Effector memory CD4-positive, alpha-beta T cell (primary cell): Measurements from ENCODE around the gene UPF1.

Experiments
- DNase-seq, 3 donors: peaks; one replicate each; pipeline ENCODE4 v3.0.0-alpha.2; 2020
- H3K27ac ChIP-seq: 2 replicates; pipeline ENCODE4 v1.7.0; 2013; ENCODE audit warnings: mild to moderate bottlenecking, low read length, moderate library complexity; ENCODE audit not compliant: insufficient read depth, poor library complexity, severe bottlenecking
- H3K27me3 ChIP-seq: replicated peaks from 2 replicates; pipeline ENCODE4 v1.7.0; 2013; ENCODE audit warnings: mild to moderate bottlenecking, low read length; ENCODE audit not compliant: insufficient read depth, control insufficient read depth, poor library complexity, severe bottlenecking
- H3K36me3 ChIP-seq: 2 replicates; pipeline ENCODE4 v1.7.0; 2013; ENCODE audit warnings: mild to moderate bottlenecking, low read length, moderate library complexity; ENCODE audit not compliant: control insufficient read depth, insufficient read depth
- H3K4me1 ChIP-seq: 2 replicates; pipeline ENCODE4 v1.7.0; 2013; ENCODE audit warnings: low read length, mild to moderate bottlenecking; ENCODE audit not compliant: control insufficient read depth, insufficient read depth, poor library complexity, severe bottlenecking
- H3K4me3 ChIP-seq: 2 replicates; pipeline ENCODE4 v1.7.0; 2013; ENCODE audit warnings: low read length, low read depth, mild to moderate bottlenecking; ENCODE audit not compliant: insufficient read depth, poor library complexity, severe bottlenecking
- H3K9me3 ChIP-seq: 2 replicates; pipeline ENCODE4 v1.7.0; 2013; ENCODE audit warnings: mild to moderate bottlenecking, low read length, moderate library complexity; ENCODE audit not compliant: control insufficient read depth

UPF1 gene

DNA sequence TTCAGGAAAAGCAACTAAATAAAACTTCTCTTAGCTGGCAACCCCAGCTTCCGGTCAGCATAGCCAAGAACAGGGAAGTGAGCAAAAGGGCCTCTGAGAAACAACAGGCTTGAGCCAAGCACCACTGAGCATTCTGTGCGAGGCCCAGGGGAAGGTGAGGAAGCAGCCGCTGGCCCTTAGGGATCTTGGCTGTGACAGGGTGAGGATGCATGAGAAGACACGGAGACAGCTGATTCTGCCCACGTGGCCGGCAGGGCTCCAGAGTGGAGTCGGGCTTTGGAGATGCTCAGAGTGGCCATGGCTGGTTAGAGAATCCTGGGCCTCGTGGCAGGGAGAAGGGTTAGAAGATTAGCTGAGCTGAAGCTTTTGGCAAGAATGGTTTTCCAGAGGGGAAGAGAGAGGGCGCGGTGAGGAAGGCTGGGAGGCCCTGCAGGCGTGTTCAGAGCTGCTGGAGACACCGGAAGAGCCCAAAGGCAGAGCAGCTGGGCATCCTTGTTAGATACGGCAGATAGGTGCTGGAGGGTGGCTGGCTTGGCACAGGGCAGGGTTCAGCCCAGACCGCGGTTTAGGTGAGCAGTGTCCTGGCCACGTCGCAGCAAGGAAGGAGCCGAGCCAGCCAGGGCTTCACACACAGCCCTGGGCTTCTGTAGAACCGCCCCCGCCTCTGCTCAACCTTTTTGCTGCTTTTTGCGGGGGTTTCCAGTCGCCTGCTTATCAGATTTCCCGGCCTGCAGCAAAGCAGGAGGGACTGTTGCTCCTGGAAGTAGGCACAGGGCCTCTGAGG, 17.3 kb downstream of the UPF1 start:
- H3K9me3 ChIP-seq, result no peaks in the 10 kb centered on the region
- no peak overlapping the region for H3K27ac ChIP-seq
- H3K4me3 ChIP-seq, result no peak overlapping the region
- H3K27me3 ChIP-seq, result no peaks in the 10 kb centered on the region
- DNase-seq, result no peak
- peaks cover 65% of the 10 kb centered on the region for H3K36me3 ChIP-seq
- peaks cover 13% of the 10 kb centered on the region for H3K4me1 ChIP-seq

DNA sequence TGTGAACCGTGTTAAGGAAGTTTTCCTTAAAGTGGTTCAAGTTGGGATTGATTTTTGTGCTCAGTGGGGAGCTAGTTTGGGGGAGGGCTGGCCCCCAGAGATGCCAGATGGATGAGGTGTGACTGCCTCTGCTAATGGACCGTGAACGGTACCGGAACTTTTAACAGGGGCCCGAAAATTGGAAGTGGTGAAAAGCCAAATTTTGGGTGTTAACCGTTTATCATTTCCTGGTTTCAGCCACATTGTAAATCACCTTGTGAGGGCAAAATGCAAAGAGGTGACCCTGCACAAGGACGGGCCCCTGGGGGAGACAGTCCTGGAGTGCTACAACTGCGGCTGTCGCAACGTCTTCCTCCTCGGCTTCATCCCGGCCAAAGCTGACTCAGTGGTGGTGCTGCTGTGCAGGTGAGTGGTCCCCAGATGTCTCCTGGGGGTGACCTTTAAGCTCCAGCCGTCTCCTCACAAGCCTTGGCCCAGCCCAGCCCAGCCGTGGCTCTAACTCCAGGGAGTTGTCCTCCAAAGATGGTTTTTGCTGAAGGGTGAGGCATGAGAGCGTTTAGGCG, 18.2 kb downstream of the UPF1 start:
- Histone ChIP-seq H3K4me1 (peaks cover 6% of the 10 kb centered on the region), H3K27me3 (no peaks in the 10 kb centered on the region), H3K27ac (no peak overlapping the region), H3K9me3 (no peaks in the 10 kb centered on the region), H3K36me3 (peaks cover 73% of the 10 kb centered on the region), H3K4me3 (no peak overlapping the region)
- DNase-seq, result no peak

DNA sequence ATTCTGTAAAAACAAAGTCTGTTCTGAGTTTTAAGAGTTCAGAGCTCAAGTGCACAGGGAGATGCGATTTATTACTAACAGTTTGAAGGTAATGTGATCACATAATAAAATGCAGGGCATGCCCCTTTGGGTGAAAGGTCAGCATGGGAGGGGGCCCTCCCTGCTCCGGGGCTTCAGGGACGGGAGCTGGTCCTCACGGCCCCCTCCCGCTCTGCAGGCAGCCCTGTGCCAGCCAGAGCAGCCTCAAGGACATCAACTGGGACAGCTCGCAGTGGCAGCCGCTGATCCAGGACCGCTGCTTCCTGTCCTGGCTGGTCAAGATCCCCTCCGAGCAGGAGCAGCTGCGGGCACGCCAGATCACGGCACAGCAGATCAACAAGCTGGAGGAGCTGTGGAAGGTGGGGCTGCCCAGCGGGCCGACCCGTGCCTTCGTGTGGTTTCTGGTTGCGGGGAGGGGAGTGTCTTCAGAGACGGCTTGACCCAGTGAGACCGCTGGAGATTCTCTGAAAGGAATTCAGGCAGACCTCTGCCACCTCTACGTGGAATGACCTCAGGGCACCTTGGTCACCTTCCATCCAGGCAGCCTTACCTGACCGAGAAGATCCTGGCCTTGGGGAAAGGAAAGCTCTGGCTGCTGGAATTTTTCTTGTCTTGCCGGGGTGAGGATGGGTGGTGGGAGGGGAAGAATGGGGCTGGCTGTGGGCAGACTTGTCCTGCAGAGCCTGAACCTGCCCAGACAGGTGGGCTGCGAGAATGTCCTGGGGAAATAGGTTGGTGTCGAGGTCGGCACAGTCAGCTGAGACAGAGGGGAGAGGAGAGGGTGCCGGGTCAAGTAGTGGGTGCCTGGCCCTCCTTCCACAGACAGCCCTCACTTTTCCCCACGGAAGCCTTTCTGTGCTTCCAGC, 19.0 kb downstream of the UPF1 start:
- Histone ChIP-seq H3K27me3 (no peaks in the 10 kb centered on the region), H3K36me3 (peaks cover 81% of the 10 kb centered on the region), H3K27ac (no peak overlapping the region), H3K9me3 (no peaks in the 10 kb centered on the region), H3K4me3 (no peak overlapping the region), H3K4me1 (peaks cover 6% of the 10 kb centered on the region)
- no peak for DNase-seq

DNA sequence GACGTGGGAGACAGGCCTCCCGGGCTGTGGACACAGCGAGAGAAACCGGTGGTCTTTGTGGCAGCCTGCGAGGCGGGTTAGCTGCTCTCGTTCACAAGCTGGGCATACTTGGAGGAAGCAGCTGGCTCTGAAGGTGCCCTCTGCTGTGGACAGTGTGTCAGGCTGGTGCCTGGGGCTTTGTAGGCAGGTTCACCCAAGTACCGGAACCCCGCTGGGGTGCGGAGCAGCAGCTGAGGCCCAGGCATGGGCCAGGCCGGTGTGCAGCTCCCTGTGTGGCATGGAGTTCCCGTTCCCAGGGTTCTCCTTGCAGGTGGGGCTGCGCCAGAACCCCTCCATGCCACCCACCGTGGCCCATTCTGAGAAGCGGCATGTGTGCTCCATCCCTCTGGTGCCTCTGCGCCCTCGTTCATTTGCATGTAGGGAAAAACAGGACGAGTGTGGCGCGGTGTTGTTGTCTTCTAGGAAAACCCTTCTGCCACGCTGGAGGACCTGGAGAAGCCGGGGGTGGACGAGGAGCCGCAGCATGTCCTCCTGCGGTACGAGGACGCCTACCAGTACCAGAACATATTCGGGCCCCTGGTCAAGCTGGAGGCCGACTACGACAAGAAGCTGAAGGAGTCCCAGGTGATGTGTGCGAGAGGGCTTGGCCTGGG, 20.0 kb downstream of the UPF1 start:
- Histone ChIP-seq H3K36me3 (peaks cover 92% of the 10 kb centered on the region), H3K9me3 (no peaks in the 10 kb centered on the region), H3K4me1 (peaks cover 6% of the 10 kb centered on the region), H3K27me3 (no peaks in the 10 kb centered on the region), H3K27ac (no peak overlapping the region), H3K4me3 (no peak overlapping the region)
- no peak for DNase-seq

DNA sequence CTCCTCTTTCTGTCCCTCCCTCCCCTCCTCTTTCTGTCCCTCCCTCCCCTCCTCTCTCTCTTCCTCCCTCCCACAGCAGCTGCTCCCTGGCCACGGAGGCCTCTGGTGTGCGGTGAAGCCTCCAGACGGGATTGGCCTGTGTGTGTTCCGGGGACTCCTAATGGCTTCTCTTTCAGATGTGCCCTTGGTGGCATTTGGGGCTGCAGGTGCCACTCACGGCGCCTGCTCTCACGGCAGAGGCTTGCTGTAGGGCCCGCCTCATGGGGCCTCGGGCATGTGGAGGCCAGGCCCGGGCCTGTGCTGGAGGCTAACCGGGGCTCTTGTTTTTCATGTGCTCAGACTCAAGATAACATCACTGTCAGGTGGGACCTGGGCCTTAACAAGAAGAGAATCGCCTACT, 20.9 kb downstream of the UPF1 start:
- no peaks in the 10 kb centered on the region for H3K4me1 ChIP-seq
- no peaks in the 10 kb centered on the region for H3K9me3 ChIP-seq
- H3K27ac ChIP-seq, result no peak overlapping the region
- H3K4me3 ChIP-seq, result no peak overlapping the region
- no peaks in the 10 kb centered on the region for H3K27me3 ChIP-seq
- DNase-seq, result no peak
- peaks cover 99% of the 10 kb centered on the region for H3K36me3 ChIP-seq

DNA sequence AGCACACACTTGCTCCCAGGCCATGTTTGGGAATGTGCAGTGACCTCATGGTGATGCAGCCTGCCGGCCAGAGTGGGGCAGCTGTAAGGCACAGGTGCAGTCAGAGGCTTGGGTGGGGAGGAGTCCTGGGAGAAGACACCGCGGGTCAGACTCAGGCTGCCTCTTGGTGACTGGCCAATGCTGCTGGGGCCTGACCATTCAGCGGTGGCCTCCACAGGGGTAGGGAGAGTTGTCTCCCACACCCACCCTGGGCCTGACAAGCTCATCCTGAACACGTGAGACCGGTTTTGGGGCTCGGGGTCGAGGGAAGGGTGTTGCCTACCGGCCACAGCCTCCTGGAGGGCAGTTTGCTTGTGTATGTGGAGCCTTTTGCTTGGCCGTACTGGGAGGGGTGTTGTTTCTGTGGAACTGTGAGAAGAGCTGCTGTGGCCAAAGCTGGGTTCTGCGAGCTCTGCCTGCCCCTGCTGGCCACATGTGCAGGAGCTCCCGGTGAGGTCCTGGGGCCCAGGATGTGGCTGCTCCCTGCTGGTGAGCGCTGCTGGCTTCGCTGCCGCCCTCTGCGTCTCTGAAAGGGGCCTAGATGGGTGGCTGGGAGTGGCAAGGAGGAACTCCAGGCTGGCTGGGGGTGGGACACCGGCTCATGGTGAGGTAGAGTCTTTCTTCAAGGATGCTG, 22.1 kb downstream of the UPF1 start:
- no peak overlapping the region for H3K27ac ChIP-seq
- H3K4me1 ChIP-seq, result no peaks in the 10 kb centered on the region
- no peaks in the 10 kb centered on the region for H3K9me3 ChIP-seq
- H3K4me3 ChIP-seq, result no peak overlapping the region
- DNase-seq, result no peak
- H3K36me3 ChIP-seq, result peaks cover 99% of the 10 kb centered on the region
- H3K27me3 ChIP-seq, result no peaks in the 10 kb centered on the region

DNA sequence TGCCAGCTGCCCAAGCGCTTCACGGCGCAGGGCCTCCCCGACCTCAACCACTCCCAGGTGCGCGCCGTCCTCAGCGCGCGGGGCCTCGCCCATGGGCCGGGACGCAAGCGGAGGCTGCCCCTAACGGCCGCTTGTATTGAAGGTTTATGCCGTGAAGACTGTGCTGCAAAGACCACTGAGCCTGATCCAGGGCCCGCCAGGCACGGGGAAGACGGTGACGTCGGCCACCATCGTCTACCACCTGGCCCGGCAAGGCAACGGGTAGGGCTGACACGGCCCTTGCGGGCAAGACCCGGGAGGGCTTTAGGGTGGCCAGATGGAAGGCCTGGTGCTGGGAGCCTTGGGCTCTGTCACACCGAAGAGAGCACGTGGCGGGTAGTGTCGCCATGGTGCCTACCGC, 23.2 kb downstream of the UPF1 start:
- H3K36me3 ChIP-seq, result peaks cover 100% of the 10 kb centered on the region
- no peak overlapping the region for H3K27ac ChIP-seq
- no peak for DNase-seq
- H3K4me3 ChIP-seq, result no peak overlapping the region
- H3K9me3 ChIP-seq, result no peaks in the 10 kb centered on the region
- H3K4me1 ChIP-seq, result no peaks in the 10 kb centered on the region
- H3K27me3 ChIP-seq, result no peaks in the 10 kb centered on the region

DNA sequence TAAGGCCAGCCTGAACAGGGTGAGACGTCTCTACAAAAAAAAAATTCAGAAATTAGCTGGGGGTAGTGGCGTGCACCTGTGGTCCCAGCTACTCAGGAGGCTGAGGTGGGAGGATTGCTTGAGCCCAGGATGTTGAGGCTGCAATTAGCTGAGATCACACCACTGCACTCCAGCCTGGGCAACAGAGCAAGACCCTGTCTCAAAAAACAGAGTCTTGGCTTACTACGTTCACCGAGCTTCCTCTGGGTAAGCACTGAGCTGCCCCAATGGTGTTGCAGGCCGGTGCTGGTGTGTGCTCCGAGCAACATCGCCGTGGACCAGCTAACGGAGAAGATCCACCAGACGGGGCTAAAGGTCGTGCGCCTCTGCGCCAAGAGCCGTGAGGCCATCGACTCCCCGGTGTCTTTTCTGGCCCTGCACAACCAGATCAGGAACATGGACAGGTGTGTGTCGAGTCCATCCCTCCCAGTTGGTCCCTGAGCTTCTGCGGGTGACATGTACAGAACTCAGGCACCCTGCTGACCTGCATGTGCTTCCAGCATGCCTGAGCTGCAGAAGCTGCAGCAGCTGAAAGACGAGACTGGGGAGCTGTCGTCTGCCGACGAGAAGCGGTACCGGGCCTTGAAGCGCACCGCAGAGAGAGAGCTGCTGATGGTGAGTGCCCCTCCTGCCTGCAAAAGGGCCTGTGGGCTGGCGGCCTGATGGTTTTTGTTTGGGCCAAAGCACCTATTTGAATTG, 24.1 kb downstream of the UPF1 start:
- DNase-seq, result no peak
- Histone ChIP-seq H3K27ac (no peak overlapping the region), H3K9me3 (no peaks in the 10 kb centered on the region), H3K27me3 (no peaks in the 10 kb centered on the region), H3K4me1 (no peaks in the 10 kb centered on the region), H3K36me3 (peaks cover 100% of the 10 kb centered on the region), H3K4me3 (no peak overlapping the region)
